K562 (cell line): ENCODE results near the gene CMIP. TPM values are rescaled to one million over a fixed set of nuclear protein-coding genes. Genes with fewer than 3 reads are reported as not detected.

ENCODE experiments used
- CHD7 ChIP-seq: fragments of 200-600 bp; sonication (generic); IDR thresholded peaks from one replicate; pipeline ENCODE4 v1.6.1; 2012; ENCODE audit warnings: mild to moderate bottlenecking, low read depth, low read length, inconsistent platforms
- EZH2 ChIP-seq: IDR thresholded peaks from 2 replicates; pipeline ENCODE4 v1.6.1; 2012; ENCODE audit warnings: low read depth, mild to moderate bottlenecking, inconsistent platforms, low read length, borderline replicate concordance
- MGA ChIP-seq: fragments of 450-650 bp; IDR thresholded peaks from 2 replicates; pipeline ENCODE4 v1.6.1; 2016; ENCODE audit warnings: mild to moderate bottlenecking, moderate library complexity
- POLR3G ChIP-seq: IDR thresholded peaks from 2 replicates; pipeline ENCODE4 v1.6.1; 2011; ENCODE audit not compliant: insufficient read length, insufficient replicate concordance; ENCODE audit errors: extremely low read depth
- TCFL5 ChIP-seq: fragments of 250-450 bp; sonication (Bioruptor Pico); conservative IDR thresholded peaks from 2 replicates; pipeline ENCODE4 v1.6.1; 2021; ENCODE audit warnings: mild to moderate bottlenecking, moderate library complexity, matching md5 sums
- polyA plus RNA-seq, 8 experiments: library from polyadenylated mRNA; depleted of rRNA in 4 of 8; stranded (reverse) in 5 of 8; unstranded in 3 of 8; fragments of >200 nt; fragmentation: Nextera tagmentation in 2 of 8; fragmentation: Illumina TruSeq in 1 of 8; extraction: Ambion mirVana in 2 of 8; extraction: Trizol in 1 of 8; gene quantifications; 2 replicates each; pipeline versions ENCODE4 v1.2.1 to v1.2.3, GENCODE V29; 2011 to 2014; ENCODE audit warnings: inconsistent platforms in 1 of 8, missing spikeins in 1 of 8
- total RNA-seq, 7 experiments: library from RNA; depleted of rRNA in 6 of 7; stranded (reverse); fragments of >200 nt in 6 of 7; fragmentation: Illumina TruSeq in 2 of 7; extraction: Trizol in 2 of 7; gene quantifications; 2 replicates each; pipeline versions ENCODE4 v1.2.1 to v1.2.3, GENCODE V29; 2011 to 2021; ENCODE audit warnings: low replicate concordance in 1 of 7

The CMIP gene
- total and polyA plus RNA-seq, 9 of the 15 experiments (the other 6 are each of a cell fraction or from before 2014, with no cell fraction given) = 0.94 to 82.5 (median 10.3) TPM

- TF ChIP-seq CHD7 = no peak
- no peak for TF ChIP-seq EZH2
- no peak for TF ChIP-seq POLR3G
- no peak for TF ChIP-seq MGA
- no peak for TF ChIP-seq TCFL5 (CRISPR knock-in tag)
Measured at GRCh38 chr16:81758376-81758775, 313.8 kb downstream of the CMIP start (continued).
